A549 (cell line): ENCODE results near the gene DUOX2.
"Not testable (repeated sequence)": the region's sequence is repeated elsewhere in the genome, so short reads cannot be mapped to it uniquely, and the experiment has no call there.

Experiments
- CEBPB ChIP-seq, 2 experiments: fragments of >200 bp in 1 of 2; sonication (Bioruptor Twin) in 1 of 2; formaldehyde crosslinking in 1 of 2; IDR thresholded peaks; 2 replicates each; pipeline ENCODE4 v1.6.1; 2012 to 2016
- EP300 ChIP-seq, 2 experiments: fragments of >200 bp; sonication (Bioruptor Twin); formaldehyde crosslinking; IDR thresholded peaks; 2 replicates in 1 of 2; 3 replicates in 1 of 2; pipeline ENCODE4 v1.6.1; 2016 to 2017
- ESRRA ChIP-seq: fragments of 150-350 bp; IDR thresholded peaks from 2 replicates; pipeline ENCODE4 v1.6.1; 2014; ENCODE audit warnings: mild to moderate bottlenecking, low read length, borderline replicate concordance
- HOXB5 ChIP-seq: fragments of 250-450 bp; sonication (Bioruptor Pico); IDR thresholded peaks from 2 replicates; pipeline ENCODE4 v1.5.0; 2020; ENCODE audit warnings: mild to moderate bottlenecking, moderate library complexity
- JUNB ChIP-seq: fragments of >200 bp; sonication (Bioruptor Twin); formaldehyde crosslinking; IDR thresholded peaks from 2 replicates; pipeline ENCODE4 v1.6.1; 2016
- KDM1A ChIP-seq: fragments of 200-600 bp; sonication (generic); IDR thresholded peaks from 2 replicates; pipeline ENCODE4 v1.6.1; 2016; ENCODE audit warnings: low read depth, mild to moderate bottlenecking
- MAFK ChIP-seq: fragments of 450-650 bp; IDR thresholded peaks from 2 replicates; pipeline ENCODE4 v1.6.1; 2014; ENCODE audit not compliant: partially characterized antibody
- POLR2A ChIP-seq: IDR thresholded peaks from 2 replicates; pipeline ENCODE4 v1.6.1; 2012; ENCODE audit warnings: mild to moderate bottlenecking, low read length
- RNF2 ChIP-seq: fragments of 200-600 bp; sonication (generic); IDR thresholded peaks from 2 replicates; pipeline ENCODE4 v1.6.1; 2016; ENCODE audit warnings: low read depth, mild to moderate bottlenecking, antibody characterized with exemption, moderate library complexity, borderline replicate concordance
- TF ChIP-seq, protein P1 (sequence below): fragments of >200 bp; sonication (Bioruptor Twin); formaldehyde crosslinking; IDR thresholded peaks from 3 replicates; pipeline ENCODE4 v1.5.1; 2016
- TF ChIP-seq, protein P2 (sequence below): fragments of 200-600 bp; sonication (generic); IDR thresholded peaks from 2 replicates; pipeline ENCODE4 v1.6.1; 2016; ENCODE audit warnings: antibody characterized with exemption, mild to moderate bottlenecking, moderate library complexity
- TF ChIP-seq, protein P3 (sequence below): IDR thresholded peaks from 2 replicates; pipeline ENCODE4 v1.6.1; 2012
- TF ChIP-seq, protein P4 (sequence below): fragments of >200 bp; sonication (Bioruptor Twin); formaldehyde crosslinking; IDR thresholded peaks from 3 replicates; pipeline ENCODE4 v1.6.1; 2016

DNA sequence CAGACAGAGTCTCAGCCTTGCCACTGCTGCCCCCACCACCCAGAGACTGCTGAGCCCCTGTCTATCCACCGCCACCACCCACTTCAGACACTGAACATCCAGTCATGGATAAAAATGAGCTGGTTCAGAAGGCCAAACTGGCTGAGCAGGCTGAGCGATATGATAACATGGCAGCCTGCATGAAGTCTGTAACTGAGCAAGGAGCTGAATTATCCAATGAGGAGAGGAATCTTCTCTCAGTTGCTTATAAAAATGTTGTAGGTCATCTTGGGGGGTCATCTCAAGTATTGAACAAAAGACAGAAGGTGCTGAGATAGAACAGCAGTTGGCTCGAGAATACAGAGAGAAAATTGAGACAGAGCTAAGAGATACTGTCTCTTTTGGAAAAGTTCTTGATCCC lies 61.3 kb downstream of the DUOX2 start:
- TF ChIP-seq, protein P1, sequence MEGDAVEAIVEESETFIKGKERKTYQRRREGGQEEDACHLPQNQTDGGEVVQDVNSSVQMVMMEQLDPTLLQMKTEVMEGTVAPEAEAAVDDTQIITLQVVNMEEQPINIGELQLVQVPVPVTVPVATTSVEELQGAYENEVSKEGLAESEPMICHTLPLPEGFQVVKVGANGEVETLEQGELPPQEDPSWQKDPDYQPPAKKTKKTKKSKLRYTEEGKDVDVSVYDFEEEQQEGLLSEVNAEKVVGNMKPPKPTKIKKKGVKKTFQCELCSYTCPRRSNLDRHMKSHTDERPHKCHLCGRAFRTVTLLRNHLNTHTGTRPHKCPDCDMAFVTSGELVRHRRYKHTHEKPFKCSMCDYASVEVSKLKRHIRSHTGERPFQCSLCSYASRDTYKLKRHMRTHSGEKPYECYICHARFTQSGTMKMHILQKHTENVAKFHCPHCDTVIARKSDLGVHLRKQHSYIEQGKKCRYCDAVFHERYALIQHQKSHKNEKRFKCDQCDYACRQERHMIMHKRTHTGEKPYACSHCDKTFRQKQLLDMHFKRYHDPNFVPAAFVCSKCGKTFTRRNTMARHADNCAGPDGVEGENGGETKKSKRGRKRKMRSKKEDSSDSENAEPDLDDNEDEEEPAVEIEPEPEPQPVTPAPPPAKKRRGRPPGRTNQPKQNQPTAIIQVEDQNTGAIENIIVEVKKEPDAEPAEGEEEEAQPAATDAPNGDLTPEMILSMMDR, result not testable (repeated sequence)
- TF ChIP-seq, protein P2, sequence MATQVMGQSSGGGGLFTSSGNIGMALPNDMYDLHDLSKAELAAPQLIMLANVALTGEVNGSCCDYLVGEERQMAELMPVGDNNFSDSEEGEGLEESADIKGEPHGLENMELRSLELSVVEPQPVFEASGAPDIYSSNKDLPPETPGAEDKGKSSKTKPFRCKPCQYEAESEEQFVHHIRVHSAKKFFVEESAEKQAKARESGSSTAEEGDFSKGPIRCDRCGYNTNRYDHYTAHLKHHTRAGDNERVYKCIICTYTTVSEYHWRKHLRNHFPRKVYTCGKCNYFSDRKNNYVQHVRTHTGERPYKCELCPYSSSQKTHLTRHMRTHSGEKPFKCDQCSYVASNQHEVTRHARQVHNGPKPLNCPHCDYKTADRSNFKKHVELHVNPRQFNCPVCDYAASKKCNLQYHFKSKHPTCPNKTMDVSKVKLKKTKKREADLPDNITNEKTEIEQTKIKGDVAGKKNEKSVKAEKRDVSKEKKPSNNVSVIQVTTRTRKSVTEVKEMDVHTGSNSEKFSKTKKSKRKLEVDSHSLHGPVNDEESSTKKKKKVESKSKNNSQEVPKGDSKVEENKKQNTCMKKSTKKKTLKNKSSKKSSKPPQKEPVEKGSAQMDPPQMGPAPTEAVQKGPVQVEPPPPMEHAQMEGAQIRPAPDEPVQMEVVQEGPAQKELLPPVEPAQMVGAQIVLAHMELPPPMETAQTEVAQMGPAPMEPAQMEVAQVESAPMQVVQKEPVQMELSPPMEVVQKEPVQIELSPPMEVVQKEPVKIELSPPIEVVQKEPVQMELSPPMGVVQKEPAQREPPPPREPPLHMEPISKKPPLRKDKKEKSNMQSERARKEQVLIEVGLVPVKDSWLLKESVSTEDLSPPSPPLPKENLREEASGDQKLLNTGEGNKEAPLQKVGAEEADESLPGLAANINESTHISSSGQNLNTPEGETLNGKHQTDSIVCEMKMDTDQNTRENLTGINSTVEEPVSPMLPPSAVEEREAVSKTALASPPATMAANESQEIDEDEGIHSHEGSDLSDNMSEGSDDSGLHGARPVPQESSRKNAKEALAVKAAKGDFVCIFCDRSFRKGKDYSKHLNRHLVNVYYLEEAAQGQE, result not testable (repeated sequence)
- not testable (repeated sequence) for TF ChIP-seq CEBPB (IDR thresholded peaks at IDR 0.05); POLR2A; RNF2; EP300 (IDR thresholded peaks at IDR 0.05); KDM1A; ESRRA; JUNB; HOXB5; MAFK
- TF ChIP-seq, protein P3, sequence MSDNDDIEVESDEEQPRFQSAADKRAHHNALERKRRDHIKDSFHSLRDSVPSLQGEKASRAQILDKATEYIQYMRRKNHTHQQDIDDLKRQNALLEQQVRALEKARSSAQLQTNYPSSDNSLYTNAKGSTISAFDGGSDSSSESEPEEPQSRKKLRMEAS, result not testable (repeated sequence)
- TF ChIP-seq, protein P4, sequence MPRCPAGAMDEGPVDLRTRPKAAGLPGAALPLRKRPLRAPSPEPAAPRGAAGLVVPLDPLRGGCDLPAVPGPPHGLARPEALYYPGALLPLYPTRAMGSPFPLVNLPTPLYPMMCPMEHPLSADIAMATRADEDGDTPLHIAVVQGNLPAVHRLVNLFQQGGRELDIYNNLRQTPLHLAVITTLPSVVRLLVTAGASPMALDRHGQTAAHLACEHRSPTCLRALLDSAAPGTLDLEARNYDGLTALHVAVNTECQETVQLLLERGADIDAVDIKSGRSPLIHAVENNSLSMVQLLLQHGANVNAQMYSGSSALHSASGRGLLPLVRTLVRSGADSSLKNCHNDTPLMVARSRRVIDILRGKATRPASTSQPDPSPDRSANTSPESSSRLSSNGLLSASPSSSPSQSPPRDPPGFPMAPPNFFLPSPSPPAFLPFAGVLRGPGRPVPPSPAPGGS, result not testable (repeated sequence)
